PC-3 (cell line): ENCODE results near the gene PCDH1.

Source experiments
- EZH2 ChIP-seq: fragments of 300-600 bp; sonication (generic); IDR thresholded peaks from one replicate; pipeline ENCODE4 v1.6.1; 2017; ENCODE audit warnings: antibody characterized with exemption, mild to moderate bottlenecking, low read length; ENCODE audit not compliant: unreplicated experiment
- EZH2phosphoT487 ChIP-seq: fragments of 300-600 bp; sonication (generic); IDR thresholded peaks from 2 replicates; pipeline ENCODE4 v1.6.1; 2018; ENCODE audit warnings: mild to moderate bottlenecking, antibody characterized with exemption, low read length, borderline replicate concordance
- TF ChIP-seq, protein P1 (sequence below): fragments of 300-600 bp; sonication (generic); conservative IDR thresholded peaks from 2 replicates; pipeline ENCODE4 v1.5.1; 2017; ENCODE audit warnings: antibody characterized with exemption, low read depth, mild to moderate bottlenecking, low read length

DNA sequence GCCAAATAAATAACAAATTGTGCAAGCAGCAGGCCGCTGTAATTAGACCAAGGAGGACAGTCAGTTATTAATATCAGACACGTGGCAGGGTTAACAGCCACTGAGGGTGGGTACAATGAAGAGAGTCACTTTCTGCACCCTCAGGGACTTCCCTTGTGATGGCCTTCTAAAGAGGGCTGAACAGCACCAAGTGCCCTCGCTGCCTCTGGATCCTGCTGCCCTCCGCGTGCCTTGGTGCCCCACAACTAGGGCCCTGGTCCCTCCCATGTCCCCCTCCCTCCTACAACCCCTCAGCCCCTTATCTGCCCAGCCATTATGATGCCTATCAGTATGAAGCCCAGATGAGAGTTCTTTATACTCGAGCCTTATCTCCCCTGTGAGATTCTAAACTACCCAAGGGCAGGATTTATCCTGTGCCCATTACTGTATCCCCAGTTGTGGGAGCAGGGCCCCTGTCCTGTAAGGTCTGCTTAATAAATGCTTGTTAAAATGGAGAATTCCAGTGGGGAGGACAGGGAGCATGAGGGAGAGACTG is 37.3 kb downstream of the PCDH1 start:
- TF ChIP-seq, protein P1, sequence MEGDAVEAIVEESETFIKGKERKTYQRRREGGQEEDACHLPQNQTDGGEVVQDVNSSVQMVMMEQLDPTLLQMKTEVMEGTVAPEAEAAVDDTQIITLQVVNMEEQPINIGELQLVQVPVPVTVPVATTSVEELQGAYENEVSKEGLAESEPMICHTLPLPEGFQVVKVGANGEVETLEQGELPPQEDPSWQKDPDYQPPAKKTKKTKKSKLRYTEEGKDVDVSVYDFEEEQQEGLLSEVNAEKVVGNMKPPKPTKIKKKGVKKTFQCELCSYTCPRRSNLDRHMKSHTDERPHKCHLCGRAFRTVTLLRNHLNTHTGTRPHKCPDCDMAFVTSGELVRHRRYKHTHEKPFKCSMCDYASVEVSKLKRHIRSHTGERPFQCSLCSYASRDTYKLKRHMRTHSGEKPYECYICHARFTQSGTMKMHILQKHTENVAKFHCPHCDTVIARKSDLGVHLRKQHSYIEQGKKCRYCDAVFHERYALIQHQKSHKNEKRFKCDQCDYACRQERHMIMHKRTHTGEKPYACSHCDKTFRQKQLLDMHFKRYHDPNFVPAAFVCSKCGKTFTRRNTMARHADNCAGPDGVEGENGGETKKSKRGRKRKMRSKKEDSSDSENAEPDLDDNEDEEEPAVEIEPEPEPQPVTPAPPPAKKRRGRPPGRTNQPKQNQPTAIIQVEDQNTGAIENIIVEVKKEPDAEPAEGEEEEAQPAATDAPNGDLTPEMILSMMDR = no peak
- no peak for TF ChIP-seq EZH2phosphoT487
- no peak for TF ChIP-seq EZH2
